GM18502 (cell line): Measurements from ENCODE around the gene LRRN4CL.
"Not testable (repeated sequence)": the region's sequence is repeated elsewhere in the genome, so short reads cannot be mapped to it uniquely, and the experiment has no call there.

Source experiments
- ATAC-seq: cut with Tn5 transposase; IDR thresholded peaks from one replicate; pipeline ENCODE4 v1.9.1; 2021; ENCODE audit warnings: mild to moderate bottlenecking; ENCODE audit not compliant: unreplicated experiment, poor library complexity

LRRN4CL gene

DNA sequence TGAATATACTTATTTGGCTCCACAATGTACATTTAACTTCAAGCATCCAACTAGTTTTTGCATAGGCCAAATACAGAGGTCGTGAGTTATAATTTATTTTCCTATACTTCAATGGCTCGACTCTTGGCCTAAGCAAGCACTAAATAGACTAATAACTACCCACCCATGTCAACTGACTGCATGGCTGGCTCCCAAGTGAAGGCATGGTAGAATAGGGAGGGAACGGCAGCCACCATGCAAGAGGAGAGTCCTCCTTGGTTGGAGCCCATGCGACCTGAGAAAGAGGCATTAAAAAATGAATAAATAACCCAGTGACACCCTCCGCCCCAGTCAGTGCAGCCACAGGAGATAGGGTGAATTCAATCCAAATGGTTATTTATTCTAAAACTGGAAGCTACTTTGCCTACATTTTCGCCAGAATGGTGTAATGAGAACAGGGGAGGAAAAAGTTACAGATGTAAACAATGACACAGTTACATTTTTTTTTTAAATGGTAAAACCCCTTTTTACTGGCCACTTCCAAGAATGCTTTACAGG, 23.0 kb upstream of the LRRN4CL start:
- ATAC-seq: no peak

DNA sequence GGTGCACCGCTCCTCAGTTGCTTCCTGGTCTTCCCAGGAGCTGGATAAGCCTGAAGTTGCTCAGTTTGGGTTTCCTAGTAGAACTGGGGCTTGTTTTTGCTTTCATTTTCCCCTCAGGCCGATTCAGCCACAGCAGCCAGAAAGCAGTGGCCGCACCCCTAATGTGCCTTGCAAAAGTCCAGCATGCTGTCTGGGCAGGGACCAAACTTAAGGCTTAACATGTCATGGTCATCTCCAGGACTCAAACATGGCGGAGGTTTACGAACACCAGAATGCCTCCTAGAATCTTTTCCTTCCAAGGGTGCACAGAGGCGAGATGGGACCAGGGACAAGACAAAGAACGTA, 20.6 kb upstream of the LRRN4CL start:
- peak; percentile 5 for ATAC-seq

DNA sequence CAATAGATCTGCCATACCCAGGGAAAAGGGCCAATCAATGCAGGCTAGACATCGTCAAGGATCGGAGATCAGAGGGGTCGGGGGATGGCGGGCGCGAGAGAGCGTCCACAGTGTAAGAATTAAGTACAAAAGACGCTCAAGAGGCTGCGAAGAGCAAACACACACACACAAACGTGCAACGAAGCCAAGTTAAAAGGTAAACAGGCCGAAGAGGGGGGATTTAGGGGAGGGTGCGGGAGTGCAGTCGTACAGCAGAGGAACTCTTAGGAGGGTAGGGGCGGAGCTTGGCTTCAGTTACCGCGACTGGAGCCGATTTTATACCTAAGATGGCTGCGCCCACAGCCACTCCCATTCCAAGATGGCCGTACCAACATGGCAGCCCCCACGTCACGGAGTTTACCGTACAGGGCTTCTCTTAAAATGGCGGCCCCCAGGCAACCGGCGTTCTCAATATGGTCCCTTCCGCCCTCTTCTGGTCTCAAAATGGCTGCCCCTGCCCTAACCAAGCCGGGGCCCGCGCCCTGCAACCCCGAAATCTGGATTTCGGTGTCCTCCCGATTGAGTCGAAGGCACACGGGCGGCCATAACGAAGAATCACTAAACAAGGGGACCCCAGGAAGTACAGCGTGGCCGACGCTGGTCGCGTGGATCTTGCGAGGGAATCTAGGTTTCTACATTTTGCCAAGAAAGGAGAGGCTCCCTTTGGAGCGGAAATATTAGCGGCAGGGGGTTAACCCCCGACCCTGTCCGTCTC, 20.1 kb upstream of the LRRN4CL start:
- peak; percentile 73 for ATAC-seq

DNA sequence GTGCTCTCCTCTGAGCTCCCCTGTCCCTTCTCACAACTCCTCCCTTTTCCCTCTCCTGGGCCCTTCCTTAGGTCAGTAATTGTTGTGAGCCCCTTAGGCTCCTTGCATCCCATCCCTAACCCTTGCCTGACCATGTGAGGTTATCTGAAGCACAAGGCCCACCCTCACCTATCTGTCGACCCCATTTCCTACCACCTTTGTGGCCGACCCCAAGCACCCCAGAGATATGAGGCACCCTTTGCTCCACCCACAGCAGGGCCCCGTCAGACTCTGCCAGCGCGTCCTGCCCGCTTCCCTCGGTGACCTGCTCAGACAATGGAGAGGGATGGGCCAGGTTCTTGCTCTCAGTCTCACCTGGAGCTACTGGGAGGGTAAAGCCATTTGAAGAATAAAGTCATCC, 19.5 kb upstream of the LRRN4CL start:
- no peak for ATAC-seq

DNA sequence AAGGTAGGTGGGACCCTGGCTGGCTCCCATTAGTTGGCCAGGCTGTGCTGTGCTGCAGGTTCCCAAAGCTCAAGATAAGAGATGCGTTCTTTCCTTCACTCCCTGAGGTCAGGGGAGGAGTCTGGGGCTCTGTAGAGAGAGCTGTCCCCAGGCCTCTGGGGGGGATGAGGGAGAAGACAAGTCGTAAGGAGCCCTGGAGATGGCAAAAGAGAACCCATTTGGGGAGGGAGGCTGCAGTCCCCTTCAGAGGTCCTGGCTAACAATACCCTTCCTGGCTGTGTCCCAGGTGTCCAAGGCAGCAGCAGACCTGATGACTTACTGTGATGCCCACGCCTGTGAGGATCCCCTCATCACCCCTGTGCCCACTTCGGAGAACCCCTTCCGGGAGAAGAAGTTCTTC, 19.1 kb upstream of the LRRN4CL start:
- no peak for ATAC-seq

DNA sequence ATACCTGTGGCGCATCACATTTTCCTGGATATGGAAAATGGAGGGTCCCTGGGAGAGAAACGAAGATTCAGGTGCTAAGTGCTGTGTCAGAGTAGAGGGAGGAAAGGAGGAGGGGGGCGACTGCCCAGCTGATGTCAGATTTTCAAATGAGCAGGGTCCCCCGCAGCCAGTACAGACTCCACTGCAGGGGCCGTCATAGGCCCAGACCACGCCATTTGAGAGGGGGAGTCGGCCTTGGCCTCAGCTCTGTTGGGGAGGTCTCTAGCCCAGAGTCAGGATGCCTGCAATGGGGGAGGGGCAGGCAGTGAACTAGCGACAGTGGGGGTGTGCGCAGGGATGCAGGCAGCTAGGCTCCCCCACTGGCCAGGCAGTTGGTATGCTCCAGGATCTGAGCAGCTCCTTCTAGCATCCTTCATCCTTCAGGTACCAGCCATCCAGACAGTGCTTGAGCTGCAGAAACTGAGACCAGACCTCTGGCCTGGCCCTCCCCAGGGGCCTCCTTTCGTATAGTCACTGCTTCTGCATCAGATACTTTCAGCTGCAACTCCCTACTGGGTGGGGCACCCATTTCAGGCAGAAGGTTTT, 18.0 kb upstream of the LRRN4CL start, which contains the start of the genes BSCL2 and GNG3:
Gene BSCL2, minus strand, starts transcription at position 148 of the 585 bp plus-strand sequence. CDS start 229 bp downstream, outside the sequence.
Gene GNG3, plus strand, starts transcription at position 400 of the 585 bp plus-strand sequence. CDS start 620 bp downstream, outside the sequence.
- no peak for ATAC-seq

DNA sequence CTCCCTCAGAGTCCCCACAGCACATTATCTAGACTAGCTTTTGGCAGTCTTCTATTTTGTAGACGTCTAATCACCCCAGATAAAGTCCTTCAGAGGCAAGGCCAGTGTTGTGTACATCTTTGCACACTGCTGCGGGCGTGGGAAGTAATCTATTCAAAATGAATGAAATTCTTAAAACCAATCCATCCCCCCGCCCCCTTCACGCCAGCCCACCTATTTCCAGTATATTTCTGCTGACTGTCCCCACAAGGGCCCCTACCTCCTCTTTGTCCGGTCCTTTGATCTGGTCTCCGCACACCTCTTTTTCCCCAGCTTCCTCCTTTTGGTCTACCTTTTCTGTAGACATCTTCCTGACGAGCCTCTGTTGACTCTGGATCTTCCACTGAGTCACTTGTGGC, 17.5 kb upstream of the LRRN4CL start:
- ATAC-seq: no peak

DNA sequence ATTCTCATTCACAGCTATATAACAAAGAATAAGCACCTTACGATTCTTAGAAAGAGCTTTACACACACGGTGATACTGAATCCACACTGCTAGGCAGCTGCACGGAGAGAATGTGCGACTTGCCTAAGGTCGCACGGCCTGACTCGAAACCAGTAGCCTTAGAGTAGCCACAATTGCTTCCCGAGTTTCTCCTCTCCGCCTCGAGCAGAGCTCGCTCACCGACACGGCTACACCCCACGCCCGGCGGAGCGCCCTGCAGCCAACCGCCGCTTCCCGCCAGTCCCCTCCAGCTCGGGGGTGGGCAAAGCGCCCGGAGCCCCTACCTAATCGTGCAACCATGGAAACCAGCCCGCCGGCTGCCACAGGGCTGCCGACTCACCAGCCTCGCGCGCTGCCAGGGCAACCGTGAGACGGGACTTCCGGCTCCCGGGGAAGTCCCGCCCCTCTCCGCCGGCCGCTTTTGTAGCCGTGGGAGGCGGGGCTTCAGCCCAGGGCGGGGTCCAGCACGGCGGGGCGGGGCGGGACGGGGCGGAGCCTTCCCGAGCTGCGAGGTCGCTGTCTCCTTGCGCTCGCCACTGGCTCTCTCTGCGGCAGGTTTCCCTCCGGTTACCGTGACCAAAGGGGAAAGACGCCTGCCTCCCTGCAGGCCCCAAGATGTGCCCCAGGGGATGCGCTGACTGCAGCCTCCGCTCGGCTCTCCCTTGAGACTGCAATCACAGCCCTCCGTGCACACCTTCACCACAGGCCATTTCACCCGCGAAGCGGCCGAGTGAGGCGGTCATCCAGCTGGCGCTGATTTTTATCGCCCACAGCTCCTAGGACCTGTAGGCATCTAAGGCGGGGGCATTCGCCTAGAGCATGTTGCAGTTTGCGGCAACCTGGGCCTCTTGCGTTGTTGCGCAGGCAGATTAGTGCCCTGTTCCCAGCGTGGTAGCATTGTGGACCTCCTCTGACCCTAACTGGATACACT, 16.8 kb upstream of the LRRN4CL start:
- peak; percentile 64 for ATAC-seq

DNA sequence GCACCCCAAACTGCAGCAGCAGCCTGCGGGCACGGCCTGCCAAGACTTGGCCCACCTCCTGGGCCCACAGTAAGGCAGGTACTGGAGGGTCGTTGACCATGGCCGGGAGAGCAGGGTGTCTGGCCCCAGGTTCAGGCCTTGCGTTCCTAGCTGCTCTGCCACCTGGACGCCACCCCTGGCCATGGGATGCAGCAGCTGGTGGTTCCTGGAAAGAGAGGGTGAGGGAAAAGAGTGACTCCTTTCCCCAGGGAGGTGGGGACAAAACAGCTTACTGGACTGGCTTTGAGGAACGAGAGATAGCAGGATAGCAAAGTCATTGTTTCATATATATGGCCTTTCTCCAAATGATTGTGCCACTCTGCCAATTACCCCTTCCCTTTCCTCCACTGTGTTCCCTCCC, 16.1 kb upstream of the LRRN4CL start:
- ATAC-seq: no peak

DNA sequence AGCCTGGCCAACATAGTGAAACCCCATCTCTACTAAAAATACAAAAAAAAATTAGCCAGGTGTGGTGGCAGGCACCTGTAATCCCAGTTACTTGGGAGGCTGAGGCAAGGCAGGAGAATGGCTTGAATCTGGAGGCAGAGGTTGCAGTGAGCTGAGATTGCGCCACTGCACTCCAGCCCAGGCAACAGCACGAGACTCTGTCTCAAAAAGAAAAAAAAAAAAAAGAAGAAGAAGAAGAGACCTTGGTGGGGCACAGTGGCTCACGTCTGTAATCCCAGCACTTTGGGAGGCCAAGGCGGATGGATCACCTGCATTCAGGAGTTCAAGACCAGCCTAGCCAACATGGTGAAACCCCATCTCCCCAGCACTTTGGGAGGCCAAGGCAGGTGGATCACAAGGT, 14.6 kb upstream of the LRRN4CL start:
- not testable (repeated sequence) for ATAC-seq

DNA sequence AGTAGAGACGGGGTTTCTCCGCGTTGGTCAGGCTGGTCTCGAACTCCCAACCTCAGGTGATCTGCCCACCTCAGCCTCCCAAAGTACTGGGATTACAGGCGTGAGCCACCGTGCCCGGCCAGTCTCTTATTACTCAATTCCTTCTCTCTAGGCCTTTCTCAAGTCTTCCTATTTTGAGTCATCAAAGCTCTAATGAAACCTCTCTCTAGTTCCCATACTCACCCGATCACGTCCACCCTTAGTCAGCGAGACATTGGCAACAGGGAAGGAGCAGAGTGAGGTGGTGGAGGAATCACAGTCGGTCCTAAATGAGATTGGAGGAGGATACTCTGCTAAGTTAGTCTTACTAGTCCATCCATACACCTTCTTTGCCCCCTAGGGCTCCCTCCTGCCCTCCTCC, 12.9 kb upstream of the LRRN4CL start:
- ATAC-seq: no peak

DNA sequence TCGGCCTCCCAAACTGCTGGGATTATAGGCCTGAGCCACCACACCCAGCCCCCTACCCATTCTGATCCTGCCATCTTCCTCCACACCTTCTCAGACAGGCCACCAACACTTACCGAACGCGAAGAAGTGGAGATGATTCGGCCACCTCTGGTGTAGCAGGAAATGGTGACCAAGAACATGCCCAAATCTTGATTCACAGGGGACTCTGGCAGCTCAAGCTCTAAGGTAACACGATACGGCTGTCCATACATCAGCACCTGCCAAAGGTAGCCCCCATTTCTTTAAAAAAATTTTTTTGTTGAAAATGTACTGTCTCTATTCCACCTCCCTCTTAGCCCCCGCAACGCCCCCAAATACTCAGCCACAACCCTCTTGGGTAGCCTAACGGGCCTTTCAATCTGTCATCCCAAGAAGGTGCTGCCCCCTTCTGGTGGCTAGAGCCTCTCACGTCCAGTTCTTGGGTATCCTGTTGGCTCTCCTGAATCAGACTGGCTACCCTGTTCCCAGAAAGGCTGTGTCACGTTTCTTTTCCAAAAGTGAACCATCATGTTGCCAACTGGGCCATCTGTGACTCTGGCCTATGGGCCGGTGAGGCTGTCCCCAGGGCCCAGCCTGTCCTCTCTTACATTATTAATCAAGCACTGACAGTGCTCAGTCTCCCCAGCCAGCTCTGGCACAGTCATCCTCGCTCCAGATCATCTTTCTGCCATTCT, 5.3 kb upstream of the LRRN4CL start:
- ATAC-seq: no peak

DNA sequence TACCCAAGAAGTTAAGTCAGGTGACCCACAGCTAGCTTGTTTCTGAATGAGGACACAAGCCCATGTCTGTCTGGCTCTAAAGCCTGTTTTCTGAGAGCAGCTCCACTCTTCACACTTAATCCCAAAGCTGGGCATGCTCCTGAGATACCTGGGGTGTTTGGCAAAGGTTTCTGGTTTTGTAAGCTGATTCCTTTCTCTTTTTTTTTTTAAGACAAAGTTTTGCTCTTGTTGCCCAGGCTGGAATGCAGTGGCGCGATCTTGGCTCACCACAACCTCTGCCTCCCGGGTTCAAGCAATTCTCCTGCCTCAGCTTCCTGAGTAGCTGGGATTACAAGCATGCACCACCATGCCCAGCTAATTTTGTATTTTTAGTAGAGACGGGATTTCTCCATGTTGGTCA, 4.3 kb upstream of the LRRN4CL start:
- ATAC-seq: not testable (repeated sequence)

DNA sequence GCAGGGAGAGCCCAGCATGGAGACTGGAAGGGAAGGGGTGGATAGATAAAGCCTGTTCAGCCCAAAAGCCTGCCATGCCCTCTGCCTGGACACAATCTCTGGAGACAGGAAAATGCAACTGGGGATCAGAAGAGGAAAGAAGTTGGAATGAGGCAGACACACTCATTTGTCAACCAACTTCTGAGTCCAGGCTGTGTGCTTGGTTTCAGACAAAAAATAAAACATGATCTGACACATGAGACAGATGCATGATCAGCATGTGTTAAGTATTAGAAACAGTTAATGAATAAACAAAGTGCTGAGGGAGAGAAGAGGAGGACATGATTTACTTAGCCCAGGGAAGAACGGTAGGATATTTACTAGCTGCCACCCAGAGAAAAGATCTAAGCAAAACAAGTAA, 839 bp downstream of the LRRN4CL start:
- no peak for ATAC-seq

DNA sequence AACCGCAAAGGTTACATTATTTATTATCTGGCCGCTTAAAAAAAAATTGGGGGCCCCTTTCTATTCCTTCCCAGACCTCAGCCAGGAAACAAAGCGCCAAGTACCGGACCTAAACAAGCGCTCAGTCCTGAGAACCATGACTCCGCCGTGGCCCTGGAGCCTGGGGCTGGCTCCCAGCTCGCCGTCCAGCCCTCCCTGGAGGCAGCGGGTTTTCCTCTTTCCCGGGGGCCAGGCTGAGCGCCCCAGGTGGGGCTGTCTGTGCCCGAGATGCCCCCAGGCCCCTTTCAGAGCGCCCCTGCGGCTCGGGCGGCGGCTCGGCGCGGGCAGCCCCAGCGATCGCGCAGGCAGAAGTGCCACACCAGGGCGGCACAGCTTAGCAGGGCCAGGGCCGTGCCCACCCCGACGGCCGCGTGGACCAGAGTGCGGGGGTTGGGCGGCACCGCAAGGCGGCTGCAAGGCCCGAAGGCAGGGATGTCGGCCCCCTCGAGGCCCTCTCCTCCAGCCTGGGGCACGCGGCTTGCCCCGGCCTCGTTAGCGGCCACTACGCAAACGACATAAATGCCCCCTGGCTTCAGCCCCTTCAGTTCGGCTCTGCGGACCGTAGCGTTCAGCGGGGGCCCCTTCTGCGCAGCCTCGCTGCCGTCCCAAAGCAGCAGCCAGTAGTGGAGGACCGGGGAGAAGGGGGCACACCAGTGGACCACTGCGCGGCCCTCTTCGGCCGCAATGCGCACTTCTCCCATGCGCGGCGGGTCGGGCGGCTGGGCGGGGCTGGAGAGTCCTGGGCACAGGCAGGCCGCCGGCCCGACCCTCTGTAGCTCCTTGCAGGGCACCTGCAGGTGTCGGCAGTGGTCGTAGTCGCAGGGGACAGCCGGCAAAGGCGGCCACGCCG, 1.6 kb downstream of the LRRN4CL start:
- ATAC-seq: no peak

DNA sequence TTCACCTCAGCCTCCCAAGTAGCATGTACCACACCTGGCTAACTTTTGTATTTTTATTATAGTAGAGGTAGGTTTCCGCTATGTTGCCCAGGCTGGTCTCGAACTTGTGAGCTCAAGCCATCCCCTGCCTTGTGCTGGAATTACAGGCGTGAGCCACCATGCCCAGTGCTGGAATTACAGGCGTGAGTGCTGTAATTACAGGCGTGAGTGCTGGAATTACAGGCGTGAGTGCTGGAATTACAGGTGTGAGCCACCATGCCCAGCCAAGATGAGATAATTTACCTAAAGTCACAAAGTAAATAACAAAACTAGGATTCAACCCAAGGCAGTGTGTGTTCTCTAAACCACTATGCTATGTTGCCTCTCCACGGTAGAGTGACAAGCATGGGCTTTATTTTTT, 6.8 kb downstream of the LRRN4CL start:
- ATAC-seq: no peak

DNA sequence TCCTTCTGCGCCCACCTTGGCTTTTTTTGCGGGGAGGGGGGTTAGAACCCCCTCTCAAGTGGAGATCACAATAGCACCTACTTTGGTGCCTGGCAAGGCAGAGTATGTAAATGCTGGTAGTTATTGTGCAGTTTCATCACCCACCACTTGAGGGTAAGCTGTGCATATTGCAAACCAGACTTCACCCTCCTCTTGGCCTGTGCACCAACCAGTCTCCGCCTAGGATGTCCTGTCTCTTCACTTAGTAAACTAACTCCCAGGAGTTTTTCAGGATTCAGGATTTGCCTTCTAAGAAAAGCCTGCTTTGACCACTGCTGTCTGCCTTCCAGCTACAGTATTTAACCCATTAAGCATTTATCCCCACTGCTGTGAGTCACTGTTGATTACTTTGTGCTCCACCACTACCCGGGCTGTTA, 8.5 kb downstream of the LRRN4CL start:
- peak; percentile 70 for ATAC-seq

DNA sequence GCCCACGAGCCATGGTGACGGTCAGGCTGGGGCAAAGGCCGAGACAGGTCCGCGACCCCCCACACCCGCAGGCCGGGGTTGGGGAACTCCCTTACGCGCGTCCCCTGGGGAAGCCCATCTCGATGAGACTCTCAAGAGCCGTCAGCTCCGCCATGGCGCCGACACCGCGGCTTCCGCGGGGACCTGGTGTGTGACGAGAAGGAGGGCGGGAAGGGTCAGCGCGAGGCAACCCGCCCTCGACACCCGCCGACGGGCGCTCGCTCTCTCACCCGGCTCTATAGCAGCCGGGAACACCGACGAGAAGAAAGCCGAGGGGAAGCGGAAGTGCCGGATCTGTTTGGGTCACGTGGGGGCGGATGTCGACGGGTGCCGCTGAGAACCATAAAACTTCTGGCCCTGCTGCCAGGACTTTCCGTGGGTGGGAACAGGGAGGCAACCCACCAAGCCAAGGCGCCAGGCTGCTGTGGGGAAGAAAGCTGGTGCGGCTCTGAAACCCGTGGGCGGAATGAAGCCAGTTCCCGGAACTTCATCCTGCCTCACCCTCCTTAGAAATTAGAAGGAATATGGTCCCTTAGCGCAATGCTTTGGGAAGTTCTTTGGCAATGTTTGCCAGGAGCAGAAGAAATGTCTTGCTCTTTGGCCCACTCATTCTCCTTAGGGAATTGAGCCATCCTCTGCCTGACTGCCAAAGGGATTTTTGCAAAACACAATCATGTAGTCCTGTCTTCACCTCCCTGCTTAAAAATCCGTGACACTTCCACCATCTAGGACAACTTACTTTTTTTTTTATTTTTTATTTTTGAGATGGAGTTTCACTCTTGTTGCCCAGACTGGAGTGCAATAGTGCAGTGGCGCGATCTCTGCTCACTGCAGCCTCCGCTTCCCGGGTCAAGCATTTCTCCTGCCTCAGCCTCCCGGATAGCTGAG, 10.3 kb downstream of the LRRN4CL start, which contains the start of gene UBXN1:
Gene UBXN1, minus strand, starts transcription at position 304 of the 927 bp plus-strand sequence. Its CDS starts 150 bp downstream, at position 154.
- ATAC-seq: peak; percentile 70
